ENCODE data around the gene SCEL. TPM values are rescaled to one million over a fixed set of nuclear protein-coding genes. Genes with fewer than 3 reads are reported as not detected.

The SCEL gene
- total and polyA plus RNA-seq, 2 experiments from 2014 or later, result 5.4 to 5.8 TPM

DNA sequence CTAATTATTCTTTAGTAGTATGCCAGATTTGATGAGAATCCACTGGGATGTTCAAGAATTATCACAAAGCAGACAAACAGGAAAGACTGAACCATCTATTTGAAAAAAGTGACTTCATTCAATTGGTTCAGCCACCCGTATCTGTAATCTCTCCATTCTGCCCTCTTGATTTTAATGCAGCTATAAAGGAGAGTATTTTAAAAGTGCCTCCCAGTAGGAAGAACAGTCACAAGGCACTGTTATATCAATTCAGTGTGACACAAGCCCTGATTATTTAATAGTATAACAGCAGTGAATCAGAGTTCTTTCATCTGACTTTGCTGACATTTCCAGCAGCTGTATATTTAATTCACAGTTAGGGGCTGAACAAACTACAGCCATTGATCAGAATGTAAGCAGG, 84.6 kb downstream of the SCEL start:
- H4K20me1 ChIP-seq (ENCODE audit: insufficient read depth, poor library complexity, severe bottlenecking), result no peaks in the 10 kb centered on the region
- H3K9me3 ChIP-seq (ENCODE audit: low read depth), result no peaks in the 10 kb centered on the region
- no peaks in the 10 kb centered on the region for H3K27me3 ChIP-seq
- no peaks in the 10 kb centered on the region for H3K36me3 ChIP-seq (replicated peaks; ENCODE audit: insufficient read depth, low read depth)
- no peak overlapping the region for H3K27ac ChIP-seq
- no peak overlapping the region for H2AFZ ChIP-seq
- H3K79me2 ChIP-seq, result no peaks in the 10 kb centered on the region
- WGBS (ENCODE audit: low lambda C conversion rate, missing lambda C conversion rate), result 75% methylated on average over 1 of the region's 1 CpG
- no peak overlapping the region for H3K4me3 ChIP-seq
- H3K9me2 ChIP-seq (replicated peaks; ENCODE audit: insufficient read depth), result no peaks in the 10 kb centered on the region
- H3K4me2 ChIP-seq, result no peak overlapping the region
- no peaks in the 10 kb centered on the region for H3K4me1 ChIP-seq (ENCODE audit: insufficient read depth)
- no peak for DNase-seq (ENCODE audit: low spot score)
- no peak for TF ChIP-seq EZH2 (IDR thresholded peaks at IDR 0.05; ENCODE audit: borderline replicate concordance)
- TF ChIP-seq, protein P1, sequence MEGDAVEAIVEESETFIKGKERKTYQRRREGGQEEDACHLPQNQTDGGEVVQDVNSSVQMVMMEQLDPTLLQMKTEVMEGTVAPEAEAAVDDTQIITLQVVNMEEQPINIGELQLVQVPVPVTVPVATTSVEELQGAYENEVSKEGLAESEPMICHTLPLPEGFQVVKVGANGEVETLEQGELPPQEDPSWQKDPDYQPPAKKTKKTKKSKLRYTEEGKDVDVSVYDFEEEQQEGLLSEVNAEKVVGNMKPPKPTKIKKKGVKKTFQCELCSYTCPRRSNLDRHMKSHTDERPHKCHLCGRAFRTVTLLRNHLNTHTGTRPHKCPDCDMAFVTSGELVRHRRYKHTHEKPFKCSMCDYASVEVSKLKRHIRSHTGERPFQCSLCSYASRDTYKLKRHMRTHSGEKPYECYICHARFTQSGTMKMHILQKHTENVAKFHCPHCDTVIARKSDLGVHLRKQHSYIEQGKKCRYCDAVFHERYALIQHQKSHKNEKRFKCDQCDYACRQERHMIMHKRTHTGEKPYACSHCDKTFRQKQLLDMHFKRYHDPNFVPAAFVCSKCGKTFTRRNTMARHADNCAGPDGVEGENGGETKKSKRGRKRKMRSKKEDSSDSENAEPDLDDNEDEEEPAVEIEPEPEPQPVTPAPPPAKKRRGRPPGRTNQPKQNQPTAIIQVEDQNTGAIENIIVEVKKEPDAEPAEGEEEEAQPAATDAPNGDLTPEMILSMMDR (IDR thresholded peaks at IDR 0.05; ENCODE audit: poor library complexity), result no peak
- no peak for TF ChIP-seq EZH2phosphoT487 (IDR thresholded peaks at IDR 0.05; ENCODE audit: low read depth, severe bottlenecking, unreplicated experiment)

DNA sequence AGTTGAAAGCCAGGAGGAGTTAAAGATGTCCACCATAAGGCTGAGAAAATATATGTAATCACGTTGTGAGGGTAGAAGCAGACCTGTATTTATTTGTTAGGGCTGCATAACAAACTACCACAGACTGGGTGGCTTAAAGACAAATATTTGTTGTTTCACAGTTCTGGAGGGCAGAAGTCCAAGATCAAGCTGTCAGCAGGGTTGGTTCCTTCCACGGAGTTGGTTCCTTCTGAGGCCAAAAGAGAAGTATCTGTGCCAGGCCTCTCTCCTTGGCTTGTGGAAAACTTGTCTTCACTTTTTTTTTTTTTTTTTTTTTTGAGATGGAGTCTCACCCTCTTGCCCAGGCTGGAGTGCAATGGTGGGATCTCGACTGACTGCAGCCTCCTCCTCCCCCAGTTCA, 88.3 kb downstream of the SCEL start:
- Histone ChIP-seq H3K36me3 (replicated peaks; ENCODE audit: insufficient read depth, low read depth) (no peaks in the 10 kb centered on the region), H3K4me3 (no peak overlapping the region), H3K4me2 (no peak overlapping the region), H3K9me2 (replicated peaks; ENCODE audit: insufficient read depth) (no peaks in the 10 kb centered on the region), H3K9me3 (ENCODE audit: low read depth) (no peaks in the 10 kb centered on the region), H4K20me1 (ENCODE audit: insufficient read depth, poor library complexity, severe bottlenecking) (no peaks in the 10 kb centered on the region), H3K27ac (no peak overlapping the region), H2AFZ (no peak overlapping the region), H3K27me3 (no peaks in the 10 kb centered on the region), H3K4me1 (ENCODE audit: insufficient read depth) (no peaks in the 10 kb centered on the region), H3K79me2 (no peaks in the 10 kb centered on the region)
- 83% methylated on average over 3 of the region's 3 CpGs for WGBS (ENCODE audit: low lambda C conversion rate, missing lambda C conversion rate)
- DNase-seq (ENCODE audit: low spot score), result no peak
- TF ChIP-seq EZH2 (IDR thresholded peaks at IDR 0.05; ENCODE audit: borderline replicate concordance) (no peak), EZH2phosphoT487 (IDR thresholded peaks at IDR 0.05; ENCODE audit: low read depth, severe bottlenecking, unreplicated experiment) (no peak)
- TF ChIP-seq, protein P1 (IDR thresholded peaks at IDR 0.05; ENCODE audit: poor library complexity), result no peak

DNA sequence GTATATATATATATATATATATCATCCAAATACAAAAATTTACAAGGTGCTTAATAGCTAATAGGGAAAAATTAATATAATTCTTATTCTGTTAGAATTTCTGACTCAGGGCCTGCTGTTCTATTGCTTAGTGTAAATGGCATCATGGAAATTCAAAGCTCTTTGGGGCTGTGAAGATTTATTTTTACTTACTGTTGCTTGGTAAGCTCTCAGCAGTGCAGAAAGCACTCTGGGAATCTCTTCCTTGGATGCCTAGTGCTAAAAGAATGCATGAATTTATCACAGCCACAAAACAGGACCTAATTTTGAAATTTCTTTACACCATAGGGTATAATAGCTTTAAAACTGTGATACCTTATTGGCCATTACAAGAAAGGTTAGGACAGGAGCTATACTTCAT, 92.7 kb downstream of the SCEL start:
- no peak overlapping the region for H3K27ac ChIP-seq
- no peaks in the 10 kb centered on the region for H3K9me2 ChIP-seq (replicated peaks; ENCODE audit: insufficient read depth)
- no peak for TF ChIP-seq EZH2phosphoT487 (IDR thresholded peaks at IDR 0.05; ENCODE audit: low read depth, severe bottlenecking, unreplicated experiment)
- TF ChIP-seq, protein P1 (IDR thresholded peaks at IDR 0.05; ENCODE audit: poor library complexity), result no peak
- no peak for TF ChIP-seq EZH2 (IDR thresholded peaks at IDR 0.05; ENCODE audit: borderline replicate concordance)
- H3K4me3 ChIP-seq, result no peak overlapping the region
- no peaks in the 10 kb centered on the region for H3K9me3 ChIP-seq (ENCODE audit: low read depth)
- H3K79me2 ChIP-seq, result no peaks in the 10 kb centered on the region
- no peaks in the 10 kb centered on the region for H3K27me3 ChIP-seq
- H4K20me1 ChIP-seq (ENCODE audit: insufficient read depth, poor library complexity, severe bottlenecking), result no peaks in the 10 kb centered on the region
- no peak for DNase-seq (ENCODE audit: low spot score)
- no peaks in the 10 kb centered on the region for H3K4me1 ChIP-seq (ENCODE audit: insufficient read depth)
- no peak overlapping the region for H3K4me2 ChIP-seq
- H2AFZ ChIP-seq, result no peak overlapping the region
- H3K36me3 ChIP-seq (replicated peaks; ENCODE audit: insufficient read depth, low read depth), result no peaks in the 10 kb centered on the region

DNA sequence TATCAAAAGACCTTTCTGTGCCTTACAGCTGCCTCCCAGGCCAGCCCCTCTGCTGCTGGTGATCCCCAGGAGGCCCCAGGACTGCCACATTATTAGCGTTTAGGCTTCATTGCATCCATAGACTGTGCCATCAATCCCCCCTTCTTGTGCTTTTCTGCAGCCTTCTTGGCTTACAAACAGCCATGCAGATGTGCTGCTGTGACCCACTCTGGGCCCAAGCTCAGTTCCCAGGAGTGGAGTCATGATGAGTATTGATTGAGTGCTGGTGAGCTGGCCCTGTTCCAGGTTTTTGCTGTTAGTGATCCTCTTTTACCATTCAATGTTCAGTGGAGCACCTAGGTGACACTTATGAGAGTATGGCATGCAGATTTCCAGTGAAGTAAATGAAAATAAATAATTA, 102.1 kb downstream of the SCEL start:
- Histone ChIP-seq H3K9me3 (ENCODE audit: low read depth) (no peaks in the 10 kb centered on the region), H4K20me1 (ENCODE audit: insufficient read depth, poor library complexity, severe bottlenecking) (no peaks in the 10 kb centered on the region), H3K4me1 (ENCODE audit: insufficient read depth) (no peaks in the 10 kb centered on the region), H3K27me3 (no peaks in the 10 kb centered on the region), H3K27ac (no peak overlapping the region), H3K36me3 (replicated peaks; ENCODE audit: insufficient read depth, low read depth) (no peaks in the 10 kb centered on the region), H2AFZ (no peak overlapping the region), H3K4me3 (no peak overlapping the region), H3K9me2 (replicated peaks; ENCODE audit: insufficient read depth) (no peaks in the 10 kb centered on the region), H3K4me2 (no peak overlapping the region), H3K79me2 (no peaks in the 10 kb centered on the region)
- TF ChIP-seq, protein P1 (IDR thresholded peaks at IDR 0.05; ENCODE audit: poor library complexity), result no peak
- TF ChIP-seq EZH2 (IDR thresholded peaks at IDR 0.05; ENCODE audit: borderline replicate concordance) (no peak), EZH2phosphoT487 (IDR thresholded peaks at IDR 0.05; ENCODE audit: low read depth, severe bottlenecking, unreplicated experiment) (no peak)
- WGBS (ENCODE audit: low lambda C conversion rate, missing lambda C conversion rate), result 82% methylated on average over 1 of the region's 1 CpG
- peak; percentile 4 for DNase-seq (ENCODE audit: low spot score)

Data from hepatocyte (in vitro differentiated cells).